Measurements from ENCODE around the gene GRK5.
"Not testable (repeated sequence)": the region's sequence is repeated elsewhere in the genome, so short reads cannot be mapped to it uniquely, and the experiment has no call there.

Gene GRK5

DNA sequence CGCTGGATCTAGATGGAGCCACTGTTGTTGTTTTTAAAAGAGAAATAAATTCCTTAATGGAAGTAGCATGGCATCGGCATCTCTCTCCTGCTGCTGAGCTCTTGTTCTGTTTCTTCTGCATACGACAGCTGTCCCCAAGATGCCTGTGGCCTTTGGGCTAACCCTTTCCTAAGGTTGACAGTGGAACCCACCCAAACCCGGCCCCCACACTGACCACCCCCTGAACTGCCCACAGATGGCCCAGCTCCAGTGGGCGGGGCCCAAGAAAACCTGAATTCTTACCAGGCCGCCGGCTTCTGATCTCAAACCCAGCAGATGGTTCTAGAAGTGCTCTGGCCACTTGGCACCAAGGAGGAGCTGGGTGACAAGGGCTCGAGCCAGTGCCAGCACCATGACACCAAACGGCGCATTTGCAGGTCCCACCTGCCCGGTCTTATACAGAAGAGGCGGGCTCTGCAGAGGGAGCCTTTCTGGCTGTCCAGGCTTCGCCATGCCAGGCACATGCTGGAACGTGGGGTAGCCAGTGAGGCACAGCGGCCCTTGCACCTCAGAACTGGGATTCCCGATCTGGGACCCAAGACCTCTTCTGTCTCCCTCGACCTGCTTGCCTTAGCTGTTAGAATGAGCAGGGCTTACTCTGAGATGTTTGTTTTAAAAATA lies 252.4 kb downstream of the GRK5 start:
- DNase-seq (ENCODE audit: low spot score) = no peak

DNA sequence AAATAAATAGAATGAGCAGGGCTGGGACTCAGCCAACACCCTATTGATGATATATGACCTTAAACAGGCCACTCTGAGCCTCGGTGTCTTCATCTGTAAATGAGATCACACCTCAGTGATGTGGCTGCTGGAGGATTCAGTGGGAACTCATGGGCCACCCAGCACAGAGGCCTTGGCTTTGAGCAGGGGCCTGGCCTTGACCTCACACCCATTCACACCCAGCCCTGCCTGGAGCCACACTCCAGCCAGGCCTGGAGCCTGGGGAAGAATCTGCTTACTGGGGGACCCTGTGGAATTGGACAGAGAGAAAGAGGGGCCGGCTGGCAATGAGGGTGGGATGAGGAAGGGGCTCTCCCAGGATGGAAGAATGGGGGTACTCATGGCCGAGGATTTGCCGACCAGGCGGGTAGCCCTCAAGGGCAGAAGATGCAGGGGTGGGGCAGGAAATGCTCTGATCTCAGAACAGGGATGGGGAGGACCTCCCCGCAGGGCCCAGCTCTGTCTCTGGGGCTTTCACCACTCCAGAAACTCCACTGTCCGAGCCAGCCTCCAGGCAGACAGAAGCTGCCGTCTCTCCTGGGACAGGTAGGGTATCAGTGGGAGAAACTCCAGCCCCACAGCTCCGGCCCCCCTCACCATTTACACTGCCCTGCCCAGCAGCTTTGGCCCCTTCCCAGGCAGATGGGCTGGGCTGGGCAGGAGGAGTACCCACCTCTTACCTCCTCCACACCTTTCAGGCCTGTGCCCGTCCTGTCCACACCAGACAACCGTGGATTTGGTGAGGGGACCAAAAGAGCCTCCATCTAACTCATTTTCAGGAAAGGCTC lies 253.2 kb downstream of the GRK5 start:
- no peak for DNase-seq (ENCODE audit: low spot score)

DNA sequence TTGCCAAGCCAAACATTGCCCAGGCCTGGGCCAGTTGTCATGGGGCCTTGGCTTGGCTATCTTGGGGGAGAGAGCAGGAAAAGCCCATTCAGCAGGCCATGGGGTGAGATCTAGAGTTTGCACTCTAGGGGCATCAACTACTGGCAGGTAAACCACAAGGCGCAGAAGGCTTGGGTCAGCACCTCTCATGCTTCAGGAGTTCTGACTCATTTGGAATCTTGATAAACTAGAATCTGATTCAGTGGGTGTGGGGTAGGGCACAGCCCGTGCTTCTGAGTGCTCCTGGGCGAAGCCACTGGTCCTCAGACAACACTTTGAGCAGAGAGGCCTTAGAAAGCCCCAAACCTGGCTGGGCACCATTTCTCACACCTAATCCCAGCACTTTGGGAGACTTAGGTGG lies 254.0 kb downstream of the GRK5 start:
- peak; percentile 17 for DNase-seq (ENCODE audit: low spot score)

DNA sequence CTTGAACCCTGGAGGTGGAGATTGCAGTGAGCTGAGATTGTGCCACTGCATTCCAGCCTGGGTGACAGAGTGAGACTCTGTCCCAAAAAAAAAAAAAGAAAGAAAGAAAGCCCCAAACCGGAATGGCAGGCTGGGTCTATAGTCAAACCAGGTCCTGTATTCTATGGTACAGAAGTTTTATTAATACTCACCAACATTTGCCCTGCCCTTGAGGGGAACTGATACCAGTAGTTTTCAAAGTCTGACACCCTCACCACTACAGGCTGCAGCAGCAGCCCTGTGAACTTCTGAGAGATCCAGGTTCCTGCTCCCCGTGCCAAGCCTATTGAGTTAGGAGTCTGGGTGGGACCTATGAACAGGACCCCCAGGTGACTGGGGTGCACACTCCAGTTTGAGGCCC lies 254.6 kb downstream of the GRK5 start:
- no peak for DNase-seq (ENCODE audit: low spot score)

DNA sequence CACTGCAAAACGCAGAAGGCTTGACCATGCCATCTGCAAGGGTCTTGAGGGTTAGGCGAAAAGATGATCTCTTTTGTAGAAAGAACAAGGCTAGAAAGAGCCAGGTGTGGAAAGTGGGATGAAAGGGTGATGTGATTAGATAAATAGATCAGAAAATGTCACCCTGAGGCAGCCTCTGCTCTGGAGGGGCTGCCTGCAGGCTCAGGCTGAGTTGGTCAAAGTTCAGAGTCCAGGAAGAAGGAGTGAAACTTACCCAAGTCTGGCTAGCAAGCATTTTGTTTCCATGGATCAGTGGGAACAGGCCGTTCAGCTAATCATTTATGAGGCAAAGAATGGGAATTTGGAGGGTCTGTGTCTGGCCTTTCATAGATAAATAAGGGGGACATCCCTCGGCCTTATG lies 255.4 kb downstream of the GRK5 start:
- DNase-seq (ENCODE audit: low spot score) = no peak

DNA sequence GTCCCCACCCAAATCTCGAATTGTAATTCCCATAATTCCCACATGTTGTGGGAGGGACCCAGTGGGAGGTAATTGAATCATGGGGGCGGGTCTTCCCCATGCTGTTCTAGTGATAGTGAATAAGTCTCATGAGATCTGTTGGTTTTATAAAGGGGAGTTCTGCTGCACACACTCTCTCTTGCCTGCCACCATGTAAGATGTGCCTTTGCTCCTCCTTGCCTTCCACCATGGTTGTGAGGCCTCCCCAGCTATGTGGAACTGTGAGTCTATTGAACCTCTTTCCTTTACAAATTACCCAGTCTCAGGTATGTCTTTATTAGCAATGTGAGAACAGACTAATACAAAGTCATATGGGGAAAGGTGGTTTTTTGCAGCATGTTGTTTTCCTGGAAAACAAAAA lies 255.8 kb downstream of the GRK5 start:
- DNase-seq (ENCODE audit: low spot score) = not testable (repeated sequence)

DNA sequence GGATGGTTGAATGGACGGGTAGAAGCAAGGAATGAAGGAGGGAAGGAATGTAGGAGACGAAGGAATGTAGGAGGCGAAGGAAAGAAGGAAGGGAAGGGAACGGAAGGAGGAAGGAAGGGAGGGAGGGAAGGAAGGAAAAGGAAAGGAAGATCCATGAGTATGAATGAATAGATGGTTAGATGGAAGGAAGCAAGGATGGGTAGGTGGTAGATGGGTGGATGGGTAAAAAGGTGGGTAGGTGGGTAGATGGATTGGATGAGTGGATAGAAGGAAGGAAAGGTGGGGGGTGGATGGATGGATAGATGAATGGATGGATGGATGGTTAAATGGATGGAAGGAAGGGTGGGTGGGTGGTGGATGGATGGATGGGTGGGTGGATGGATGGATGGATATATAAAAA lies 257.7 kb downstream of the GRK5 start:
- no peak for DNase-seq (ENCODE audit: low spot score)

DNA sequence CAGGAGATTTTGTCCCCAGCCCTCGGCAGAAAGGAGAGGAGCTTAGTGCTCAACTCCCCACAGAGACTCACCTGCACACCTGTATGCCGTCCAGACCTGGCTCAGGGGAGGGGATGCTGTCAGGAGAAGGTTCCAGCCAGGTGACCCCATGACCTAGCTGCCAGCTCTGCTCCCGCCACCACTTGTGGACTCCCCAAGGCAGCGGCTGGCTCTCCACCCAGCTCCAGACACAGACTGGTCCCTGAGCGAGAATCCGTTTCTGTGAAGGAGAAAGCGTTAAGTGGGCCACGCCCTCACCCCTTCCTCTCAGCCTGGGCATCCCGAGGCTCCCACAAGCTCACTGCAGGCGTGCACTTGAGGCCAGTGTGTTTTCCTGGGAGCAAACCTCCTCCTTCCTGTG lies 258.7 kb downstream of the GRK5 start:
- no peak for DNase-seq (ENCODE audit: low spot score)

DNA sequence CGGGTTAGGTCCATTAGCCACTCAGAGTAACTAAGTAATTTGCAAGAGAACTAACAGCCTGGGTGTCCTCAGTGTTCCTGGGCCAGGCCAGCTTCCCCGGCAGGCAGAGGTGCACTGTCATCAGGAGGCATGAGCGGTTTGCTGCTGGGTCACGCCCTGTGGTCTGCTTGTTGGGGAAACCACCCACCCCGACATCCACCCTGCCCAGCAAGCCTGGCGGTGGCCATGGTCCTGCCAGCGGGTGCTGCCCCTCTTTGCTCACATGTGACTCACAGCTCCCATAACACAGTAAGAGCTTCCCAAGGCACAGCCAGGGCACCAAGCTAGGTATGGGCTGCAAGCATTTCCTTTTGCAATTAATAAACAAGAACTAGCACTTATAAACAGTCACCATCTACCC lies 259.3 kb downstream of the GRK5 start:
- DNase-seq (ENCODE audit: low spot score) = no peak

DNA sequence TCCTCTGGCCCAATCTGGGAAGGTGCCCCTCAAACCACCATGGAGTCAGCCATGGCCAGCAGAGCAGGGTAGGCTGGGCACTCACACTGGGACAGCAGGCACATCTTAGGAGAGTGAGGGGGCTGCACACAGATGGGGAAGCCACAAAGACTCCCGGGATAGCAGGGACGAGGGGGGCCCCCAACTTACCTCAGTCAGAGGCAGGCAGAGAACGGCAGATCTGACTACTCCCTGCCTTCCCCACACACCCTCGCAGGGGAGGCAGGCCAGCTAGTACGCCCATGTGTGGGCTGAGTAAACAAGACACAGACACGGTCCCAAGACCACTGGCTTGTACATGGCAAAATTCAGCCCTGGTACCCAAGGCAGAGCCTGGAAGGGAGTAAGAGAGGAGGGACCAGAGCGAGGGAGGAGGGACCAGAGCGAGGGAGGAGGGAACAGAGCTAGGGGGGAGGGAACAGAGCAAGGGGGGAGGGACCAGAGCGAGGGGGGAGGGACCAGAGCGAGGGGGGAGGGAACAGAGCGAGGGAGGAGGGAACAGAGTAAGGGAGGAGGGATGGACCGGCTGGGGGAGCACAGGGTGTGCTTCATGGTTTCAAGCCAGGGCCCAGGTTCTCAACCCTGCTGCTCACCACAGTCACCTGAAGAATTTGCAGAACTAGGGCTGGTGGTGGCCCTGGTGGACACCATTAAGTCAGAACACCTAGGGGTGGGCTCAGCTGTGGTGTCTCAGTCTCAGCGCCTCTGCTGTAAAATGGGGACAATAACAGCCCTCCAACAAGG lies 261.4 kb downstream of the GRK5 start:
- DNase-seq (ENCODE audit: low spot score) = no peak

DNA sequence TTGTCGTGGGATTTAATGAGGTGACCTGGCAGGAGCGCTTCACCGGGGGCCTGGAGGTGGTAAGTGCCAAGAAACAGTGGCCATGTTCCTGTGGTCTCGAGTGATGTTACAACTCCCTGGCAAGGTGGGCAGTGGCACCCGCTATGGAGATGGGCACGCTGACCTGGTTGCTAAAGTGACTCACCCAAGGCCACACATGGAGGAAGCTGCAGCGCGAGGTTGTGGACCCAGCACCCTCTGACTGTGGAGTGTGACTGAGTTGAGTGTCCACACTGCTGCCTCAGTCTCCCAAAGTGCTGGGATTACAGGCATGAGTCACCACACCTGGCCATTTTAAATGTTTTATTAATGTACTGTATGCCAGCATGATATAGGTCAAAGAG lies 261.9 kb downstream of the GRK5 start:
- no peak for DNase-seq (ENCODE audit: low spot score)

DNA sequence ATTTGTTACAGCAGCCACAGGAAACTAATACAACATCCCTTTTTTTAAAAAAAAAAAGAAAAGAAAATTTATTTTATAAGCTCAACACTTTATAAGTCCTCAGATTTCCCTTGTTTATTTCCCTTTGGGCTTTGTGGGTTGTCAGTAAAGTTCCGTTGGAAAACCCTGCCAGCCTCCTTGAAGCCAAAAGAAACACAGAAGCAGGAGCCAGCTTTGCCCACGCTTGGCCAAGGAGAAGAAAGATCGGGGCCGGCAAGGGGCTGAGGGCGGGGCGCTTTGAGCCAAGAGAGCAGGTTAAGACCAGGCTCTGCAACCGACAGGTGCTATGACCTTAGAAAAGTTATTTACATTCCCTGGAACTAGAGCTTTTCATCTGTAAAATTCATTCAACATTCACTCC lies 262.5 kb downstream of the GRK5 start:
- no peak for DNase-seq (ENCODE audit: low spot score)

DNA sequence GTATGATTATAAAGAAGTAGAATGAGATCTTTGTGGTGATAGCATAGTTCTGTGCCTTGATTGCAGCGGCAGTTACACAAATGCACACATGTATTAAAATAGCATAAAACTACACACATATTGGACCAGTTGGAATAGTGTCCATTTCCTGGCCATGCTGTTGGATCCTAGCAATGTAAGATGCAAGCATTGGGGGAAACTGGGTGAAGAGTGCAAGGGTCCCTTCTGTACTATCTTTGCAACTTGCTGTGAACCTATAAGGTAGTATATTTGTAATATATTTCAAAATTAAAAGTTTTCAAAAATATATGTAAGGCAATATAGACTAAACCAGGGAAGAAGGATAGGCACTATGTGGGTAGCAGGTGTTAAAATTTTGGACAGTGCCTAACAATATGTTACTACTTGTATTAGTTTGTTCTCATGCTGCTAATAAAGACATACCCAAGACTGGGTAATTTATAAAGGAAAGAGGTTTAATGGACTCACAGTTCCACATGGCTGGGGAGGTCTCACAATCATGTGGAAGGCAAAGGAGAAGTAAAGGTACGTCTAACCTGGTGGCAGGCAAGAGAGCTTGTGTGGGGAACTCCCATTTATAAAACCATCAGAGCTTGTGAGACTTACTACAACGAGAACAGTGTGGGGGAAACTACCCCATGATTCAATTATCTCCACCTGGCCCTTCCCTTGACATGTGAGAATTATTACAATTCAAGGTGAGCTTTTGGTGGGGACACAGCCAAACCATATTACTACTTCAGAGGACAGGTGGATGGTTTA lies 263.7 kb downstream of the GRK5 start:
- DNase-seq (ENCODE audit: low spot score) = no peak

DNA sequence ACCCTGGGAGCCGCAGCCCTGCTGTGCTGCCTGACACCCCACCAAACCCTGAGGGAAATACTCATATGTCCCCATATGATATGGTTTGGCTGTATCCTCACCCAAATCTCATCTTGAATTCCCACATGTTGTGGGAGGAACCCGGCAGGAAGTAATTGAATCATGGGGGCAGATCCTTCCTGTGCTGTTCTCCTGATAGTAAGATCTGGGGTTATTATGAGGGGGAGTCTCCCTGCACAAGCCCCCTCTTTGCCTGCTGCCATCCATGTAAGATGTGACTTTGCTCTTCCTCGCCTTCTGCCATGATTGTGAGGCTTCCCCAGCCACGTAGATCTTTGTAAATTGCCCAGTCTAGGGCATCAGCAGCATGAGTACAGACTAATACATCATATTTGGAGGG lies 266.4 kb downstream of the GRK5 start:
- DNase-seq (ENCODE audit: low spot score) = no peak

DNA sequence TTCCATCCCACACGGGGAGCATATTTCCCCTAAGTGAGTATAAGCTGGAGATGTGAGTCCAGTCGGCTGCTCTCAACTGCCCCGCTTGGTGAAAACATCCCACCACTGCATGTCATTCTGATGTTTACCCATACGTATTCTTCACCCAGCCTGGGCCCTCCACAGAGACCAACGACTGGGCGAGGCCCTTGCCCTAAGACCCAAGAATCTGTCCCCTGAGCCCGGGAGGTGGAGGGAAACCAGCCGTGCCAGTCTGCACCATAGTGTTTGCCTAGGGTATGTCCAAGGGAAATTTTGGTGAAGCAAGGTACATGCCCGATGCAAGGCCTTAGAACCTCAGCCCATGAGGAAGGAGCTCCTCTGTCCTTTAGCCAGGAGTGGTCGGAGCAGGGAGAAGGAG lies 267.2 kb downstream of the GRK5 start:
- no peak for DNase-seq (ENCODE audit: low spot score)

DNA sequence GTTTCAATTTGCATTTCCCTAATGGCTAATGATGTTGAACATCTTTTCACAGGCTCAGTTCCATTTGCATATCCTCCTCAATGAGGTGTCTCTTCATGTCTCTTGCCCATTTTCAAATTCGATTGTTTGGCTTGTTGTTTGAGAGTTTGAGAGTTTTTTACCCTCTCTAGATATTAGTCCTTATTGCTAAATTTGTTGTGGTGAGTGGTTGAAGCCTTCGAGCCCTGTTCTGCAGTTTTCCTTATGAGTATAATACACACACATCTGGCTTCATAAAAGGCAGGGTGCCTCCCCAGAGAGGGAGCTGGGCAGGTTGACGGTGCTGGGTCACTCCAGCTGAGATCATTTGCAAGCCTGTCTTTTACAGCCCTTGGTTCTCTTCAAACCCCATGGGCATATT lies 270.1 kb downstream of the GRK5 start:
- DNase-seq (ENCODE audit: low spot score) = no peak

DNA sequence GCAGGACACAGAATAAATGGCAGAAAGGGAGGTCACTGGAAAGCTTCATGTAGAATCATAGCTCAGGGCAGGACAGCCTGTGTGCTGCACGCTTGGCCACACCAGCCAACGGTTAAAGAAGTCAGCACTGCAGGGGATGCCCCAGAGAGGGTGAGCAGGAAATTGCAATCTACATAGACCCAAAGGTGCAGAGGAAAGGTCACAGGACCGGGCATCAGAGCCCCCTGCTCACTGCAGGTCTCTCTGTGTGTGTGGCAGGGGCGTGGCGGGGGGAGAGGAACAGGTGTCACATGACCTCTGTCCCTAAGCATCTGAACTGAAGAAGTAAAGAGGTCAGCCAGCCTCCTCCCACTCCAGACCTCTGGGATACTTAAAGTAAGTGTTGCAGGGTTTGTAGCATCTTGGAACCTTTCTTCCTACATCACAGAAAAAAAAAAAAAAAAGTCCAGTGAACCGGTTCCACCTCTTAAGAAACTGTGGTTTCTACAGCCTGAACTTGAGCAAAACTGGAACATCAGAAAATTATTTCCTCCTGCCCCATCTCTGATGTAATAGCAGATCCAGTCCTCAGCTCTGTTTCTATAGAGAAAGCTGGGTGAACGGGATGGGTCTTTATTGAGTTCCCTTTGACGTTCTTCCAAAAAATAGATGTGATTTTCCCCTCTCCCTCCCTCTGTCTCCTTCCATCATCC lies 270.9 kb downstream of the GRK5 start:
- no peak for DNase-seq (ENCODE audit: low spot score)

DNA sequence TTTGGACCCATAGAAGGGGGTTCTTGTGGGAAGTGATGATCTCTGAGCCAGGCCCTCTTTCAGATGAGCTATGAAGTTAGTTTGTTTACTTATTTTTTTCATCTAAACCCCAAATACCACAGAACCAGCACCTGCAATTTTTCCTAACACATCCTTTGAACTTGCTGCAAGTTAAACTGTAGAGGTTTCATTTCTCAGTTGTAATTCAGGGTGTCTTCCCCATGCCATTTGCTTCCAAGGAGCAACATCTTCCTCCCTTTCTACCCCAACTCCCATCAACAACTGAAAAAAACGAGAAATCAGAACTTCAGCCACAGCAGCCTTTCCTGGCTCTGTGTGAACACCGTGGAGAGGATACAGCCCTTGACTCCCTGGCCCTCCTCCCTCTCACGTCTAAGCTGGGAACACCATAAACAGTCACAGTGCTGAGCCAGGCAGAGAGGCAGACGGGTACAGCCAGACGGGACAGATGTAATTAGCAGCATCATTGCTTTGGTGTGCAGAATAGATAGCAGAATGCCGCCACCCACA lies 271.5 kb downstream of the GRK5 start:
- DNase-seq (ENCODE audit: low spot score) = no peak

DNA sequence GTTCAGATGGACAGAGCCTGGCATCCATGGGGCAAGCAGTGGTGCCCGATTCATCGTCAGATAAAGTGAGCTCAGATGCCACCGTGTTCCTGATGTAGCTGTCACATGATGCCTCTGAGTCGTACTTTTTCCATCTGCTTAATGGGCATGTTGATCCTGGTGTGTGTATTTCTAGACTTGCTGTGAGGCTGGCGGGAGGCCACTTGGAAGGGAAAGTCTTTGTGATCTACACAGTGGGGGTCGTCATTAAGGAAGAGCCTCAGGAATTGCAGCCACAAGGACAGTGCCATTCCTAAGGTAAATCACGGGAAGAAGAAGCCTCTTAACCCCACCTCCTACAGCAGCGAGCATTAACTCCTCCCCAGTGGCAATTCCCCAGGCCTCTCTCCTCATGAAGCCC lies 272.2 kb downstream of the GRK5 start:
- DNase-seq (ENCODE audit: low spot score) = no peak

DNA sequence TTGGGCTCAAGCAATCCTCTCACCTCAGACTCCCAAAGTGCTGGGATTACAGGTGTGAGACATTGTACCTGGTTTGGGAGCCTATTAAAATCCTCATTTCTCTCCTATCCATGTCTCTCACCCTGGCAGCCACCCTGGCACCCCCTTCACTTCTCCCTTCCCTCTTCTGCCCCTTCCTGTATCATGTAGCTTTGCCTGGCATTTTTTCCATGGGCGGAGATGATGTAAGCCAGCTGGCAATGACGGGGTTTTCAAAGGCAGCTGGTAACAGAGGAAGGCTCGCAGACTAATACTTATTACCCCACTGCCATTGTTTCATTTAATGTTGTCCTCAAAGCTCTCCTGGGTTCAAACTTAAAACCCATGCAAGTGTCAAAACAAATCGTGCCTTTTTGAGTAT lies 273.3 kb downstream of the GRK5 start:
- DNase-seq (ENCODE audit: low spot score) = no peak

DNA sequence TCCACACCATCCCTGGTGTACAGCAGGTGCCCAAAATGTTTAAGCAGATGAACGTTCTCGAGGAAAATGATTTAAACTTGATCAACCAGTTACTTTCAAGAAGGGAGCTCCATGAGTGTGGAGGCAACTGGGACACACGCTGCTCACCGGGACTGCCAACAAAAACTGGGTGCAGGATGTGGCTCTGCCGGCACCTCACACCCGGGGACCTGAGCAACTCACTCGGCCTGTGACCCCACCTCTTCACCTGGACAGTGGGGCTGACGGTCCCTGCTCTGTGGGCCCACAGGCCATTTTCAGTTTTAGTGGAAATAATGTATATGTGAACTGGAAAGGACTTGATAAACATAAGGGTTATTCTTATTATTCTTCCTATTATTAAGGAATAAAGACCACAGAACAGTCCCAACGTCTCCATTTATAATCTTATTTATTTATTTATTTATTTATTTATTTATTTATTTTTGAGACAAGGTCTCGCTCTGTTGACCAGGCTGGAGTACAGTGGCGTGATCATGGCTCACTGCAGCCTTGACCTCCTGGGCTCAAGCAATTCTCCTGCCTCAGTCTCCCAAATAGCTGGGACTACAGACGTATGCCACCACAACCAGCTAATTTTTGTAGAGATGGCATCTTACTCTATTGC lies 274.5 kb downstream of the GRK5 start:
- DNase-seq (ENCODE audit: low spot score) = no peak
